ENCODE measurements around the gene ANGPTL4. TPM values are rescaled to one million over a fixed set of nuclear protein-coding genes. Genes with fewer than 3 reads are reported as not detected.
A peak's percentile ranks its signal among the peaks of the same experiment; 100 is the strongest.

The ANGPTL4 gene
- total and polyA plus RNA-seq, 9 of the 15 experiments (the other 6 are each of a cell fraction or from before 2014, with no cell fraction given) = 0.05 to 0.77 (median 0.22) TPM; not detected in 4

- Histone ChIP-seq H3K27ac (ENCODE audit: extremely low read depth, low read depth, low read length) (no peak overlapping the region), H3K9me1 (ENCODE audit: control insufficient read depth, insufficient read depth, low read length) (no peaks in the 10 kb centered on the region), H3K9ac (ENCODE audit: insufficient read depth in 1 of 2, low read depth in 2 of 2, low read length in 2 of 2) (peak overlapping the region in 1 of 2 experiments; percentile 76; a peak in 2 of 4 replicates), H3K9me3 (replicated peaks; ENCODE audit: control insufficient read depth, insufficient read depth, low read depth, low read length) (no peaks in the 10 kb centered on the region), H4K20me1 (replicated peaks; ENCODE audit: control insufficient read depth, insufficient read depth, low read length) (no peaks in the 10 kb centered on the region), H3K4me3 (no peak overlapping the region), H3K36me3 (ENCODE audit: control insufficient read depth, insufficient read depth, low read length) (no peaks in the 10 kb centered on the region), H3K27me3 (ENCODE audit: control insufficient read depth in 2 of 2, insufficient read depth in 2 of 2, low read length in 2 of 2) (peaks cover 0 to 10% of the 10 kb centered on the region in 2 experiments; a peak in 3 of 5 replicates), H3K4me1 (replicated peaks in 1 of 2; ENCODE audit: control insufficient read depth in 2 of 2, insufficient read depth in 2 of 2, low read length in 2 of 2) (peaks cover 0 to 32% of the 10 kb centered on the region in 2 experiments; a peak in 3 of 5 replicates), H3K4me2 (ENCODE audit: insufficient read depth, low read length) (no peak overlapping the region), H3K79me2 (ENCODE audit: control insufficient read depth, insufficient read depth, low read length) (no peaks in the 10 kb centered on the region), H2AFZ (ENCODE audit: low read depth, low read length) (peak overlapping the region; percentile 71)
- WGBS (ENCODE audit: insufficient coverage, low coverage, missing lambda C conversion rate) = 9% methylated on average over 15 of the region's 15 CpGs
- no TSS peak for BruUV-seq (replicated peaks)
- in situ Hi-C loops (cut with MboI) = no loop called here
- ATAC-seq (peak; percentile 45), FAIRE-seq (peak; percentile 29), DNase-seq (ENCODE audit: extremely low read depth in 1 of 4, low spot score in 3 of 4) (peak in 2 of 4 experiments; percentile 50 to 59)
- ChIA-PET POLR2A (interaction anchor here (0.7 to 2.0 kb wide), 4 partner anchors 15 to 396 kb away, joined by 3 to 14 read pairs (median 4); partner anchors contain the start of genes NDUFA7 and RPS28), CTCF (ENCODE audit: low intra/inter-chr PET ratio) (no interaction called here)
- intact Hi-C loops (cut with micrococcal nuclease) = no loop called here
- TF ChIP-seq CEBPG (CRISPR knock-in tag; IDR thresholded peaks at IDR 0.05) (peak; percentile 62; the same call in 1 of the 2 replicates), CEBPG (tag; conservative IDR thresholded peaks at IDR 0.05 in 1 of 2, IDR thresholded peaks at IDR 0.05 in 1 of 2) (peak in 1 of 2 experiments; percentile 63; a peak in 2 of 4 replicates), THRA (IDR thresholded peaks at IDR 0.05) (no peak), ELK3 (CRISPR knock-in tag; IDR thresholded peaks at IDR 0.05) (no peak), ATF7 (IDR thresholded peaks at IDR 0.05) (peak; percentile 61), PHTF2 (CRISPR knock-in tag; IDR thresholded peaks at IDR 0.05) (no peak), MEF2D (tag; conservative IDR thresholded peaks at IDR 0.05; ENCODE audit: low read depth) (no peak), MEIS2 (IDR thresholded peaks at IDR 0.05; ENCODE audit: partially characterized antibody) (no peak), DIDO1 (tag; IDR thresholded peaks at IDR 0.05; ENCODE audit: low read depth) (no peak), ZNF830 (CRISPR knock-in tag; IDR thresholded peaks at IDR 0.05) (no peak), ZNF408 (CRISPR knock-in tag; IDR thresholded peaks at IDR 0.05; ENCODE audit: low read depth) (no peak), CTCF (IDR thresholded peaks at IDR 0.05 in 2 of 3, conservative IDR thresholded peaks at IDR 0.05 in 1 of 3; ENCODE audit: insufficient read depth in 2 of 3, low read depth in 1 of 3, low read length in 3 of 3) (peak; percentile 5 to 31 (median 24); a peak in 1 of 6 replicates), ZBTB26 (CRISPR knock-in tag; IDR thresholded peaks at IDR 0.05) (no peak), NELFE (IDR thresholded peaks at IDR 0.05; ENCODE audit: insufficient read depth, insufficient read length) (no peak), POLR3A (IDR thresholded peaks at IDR 0.05; ENCODE audit: borderline replicate concordance, extremely low read depth, insufficient read depth, insufficient read length) (no peak), ZFP36 (IDR thresholded peaks at IDR 0.05; ENCODE audit: low read depth, low read length, partially characterized antibody) (no peak)
These were observed 23.4 kb upstream of the ANGPTL4 start for GRCh38 chr19:8340341-8341096.
